Vagina (tissue), 2 donors: ENCODE results near the gene ERP27. TPM values are rescaled to one million over a fixed set of nuclear protein-coding genes. Genes with fewer than 3 reads are reported as not detected.

Source experiments
- DNase-seq, 2 donors: peaks; one replicate each; pipeline ENCODE4 v3.0.0-alpha.2; 2017; ENCODE audit errors: extremely low spot score in 2 of 2
- H3K27ac ChIP-seq: fragments of 200-600 bp; sonication (generic); one replicate; pipeline ENCODE4 v1.5.1; 2019
- H3K27me3 ChIP-seq: fragments of 200-600 bp; sonication (generic); one replicate; pipeline ENCODE4 v1.5.1; 2019
- H3K36me3 ChIP-seq, 2 donors: fragments of 200-600 bp; sonication (generic); one replicate each; pipeline ENCODE4 v1.5.1; 2017 to 2019
- H3K4me1 ChIP-seq: fragments of 200-600 bp; sonication (generic); one replicate; pipeline ENCODE4 v1.5.1; 2019
- H3K4me3 ChIP-seq, 2 donors: fragments of 200-600 bp; sonication (generic); 1 replicate in 1 of 2; 2 replicates in 1 of 2; pipeline ENCODE4 v1.5.1; 2016 to 2019
- H3K9me3 ChIP-seq: fragments of 200-600 bp; sonication (generic); one replicate; pipeline ENCODE4 v1.5.1; 2019
- POLR2A ChIP-seq, 2 donors: fragments of 450-650 bp; IDR thresholded peaks; one replicate each; pipeline ENCODE4 v1.6.1; 2017; ENCODE audit warnings: antibody characterized with exemption in 2 of 2, mild to moderate bottlenecking in 2 of 2, moderate library complexity in 2 of 2
- POLR2AphosphoS5 ChIP-seq, 2 donors: sonication (generic); formaldehyde crosslinking; IDR thresholded peaks; one replicate each; pipeline ENCODE4 v1.9.0; 2017; ENCODE audit warnings: antibody characterized with exemption in 2 of 2, mild to moderate bottlenecking in 2 of 2, low read depth in 1 of 2; ENCODE audit not compliant: insufficient read depth in 1 of 2
- intact Hi-C: fragments of 100-400 bp; cut with DNase I; formaldehyde crosslinking; loops from one replicate; pipeline ENCODE4 v1.15.1; 2023
- total RNA-seq: library from RNA; depleted of rRNA; stranded (reverse); fragments of >200 nt; gene quantifications from one replicate; pipeline ENCODE4 v1.2.3, GENCODE V29; 2016
- TF ChIP-seq, protein P1 (sequence below), 3 experiments: fragments of 450-650 bp in 2 of 3; fragments of 200-600 bp in 1 of 3; sonication (generic) in 1 of 3; IDR thresholded peaks; one replicate each; pipeline ENCODE4 v1.5.1; 2017 to 2019; ENCODE audit warnings: antibody characterized with exemption in 3 of 3, mild to moderate bottlenecking in 2 of 3, moderate library complexity in 2 of 3

ERP27 gene
- total RNA-seq, 1 donor from 2014 or later = 2.2 TPM

DNA sequence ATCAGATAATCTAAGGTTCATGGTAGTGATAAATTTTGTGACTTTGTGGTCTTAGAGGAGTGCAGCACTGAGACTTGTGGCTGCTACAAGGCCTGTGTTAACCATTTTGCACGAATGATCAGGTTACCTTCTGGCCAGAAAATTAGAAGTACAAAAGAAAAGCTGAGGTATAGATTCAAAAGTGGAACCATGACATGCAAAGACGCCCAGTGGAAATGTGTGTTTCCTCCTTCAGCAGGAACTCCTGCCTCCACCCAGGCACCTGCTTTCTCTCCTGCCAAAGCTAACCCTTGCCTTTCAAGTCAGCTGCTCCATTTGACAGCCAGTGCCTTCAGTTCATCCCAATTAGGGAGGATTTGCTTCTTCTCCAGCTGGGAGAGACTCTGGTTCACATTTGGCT is 44.7 kb upstream of the ERP27 start:
- TF ChIP-seq POLR2AphosphoS5 (IDR thresholded peaks at IDR 0.05; ENCODE audit: insufficient read depth in 1 of 2, low read depth in 1 of 2) (no peak), POLR2A (IDR thresholded peaks at IDR 0.05) (no peak)
- TF ChIP-seq, protein P1, sequence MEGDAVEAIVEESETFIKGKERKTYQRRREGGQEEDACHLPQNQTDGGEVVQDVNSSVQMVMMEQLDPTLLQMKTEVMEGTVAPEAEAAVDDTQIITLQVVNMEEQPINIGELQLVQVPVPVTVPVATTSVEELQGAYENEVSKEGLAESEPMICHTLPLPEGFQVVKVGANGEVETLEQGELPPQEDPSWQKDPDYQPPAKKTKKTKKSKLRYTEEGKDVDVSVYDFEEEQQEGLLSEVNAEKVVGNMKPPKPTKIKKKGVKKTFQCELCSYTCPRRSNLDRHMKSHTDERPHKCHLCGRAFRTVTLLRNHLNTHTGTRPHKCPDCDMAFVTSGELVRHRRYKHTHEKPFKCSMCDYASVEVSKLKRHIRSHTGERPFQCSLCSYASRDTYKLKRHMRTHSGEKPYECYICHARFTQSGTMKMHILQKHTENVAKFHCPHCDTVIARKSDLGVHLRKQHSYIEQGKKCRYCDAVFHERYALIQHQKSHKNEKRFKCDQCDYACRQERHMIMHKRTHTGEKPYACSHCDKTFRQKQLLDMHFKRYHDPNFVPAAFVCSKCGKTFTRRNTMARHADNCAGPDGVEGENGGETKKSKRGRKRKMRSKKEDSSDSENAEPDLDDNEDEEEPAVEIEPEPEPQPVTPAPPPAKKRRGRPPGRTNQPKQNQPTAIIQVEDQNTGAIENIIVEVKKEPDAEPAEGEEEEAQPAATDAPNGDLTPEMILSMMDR (IDR thresholded peaks at IDR 0.05) = no peak
- H3K4me1 ChIP-seq = no peaks in the 10 kb centered on the region
- no peak overlapping the region for H3K27ac ChIP-seq
- DNase-seq = no peak
- H3K36me3 ChIP-seq = no peaks in the 10 kb centered on the region
- intact Hi-C loops = no loop called here
- H3K4me3 ChIP-seq = no peak overlapping the region
- H3K9me3 ChIP-seq = no peaks in the 10 kb centered on the region
- H3K27me3 ChIP-seq = no peaks in the 10 kb centered on the region

DNA sequence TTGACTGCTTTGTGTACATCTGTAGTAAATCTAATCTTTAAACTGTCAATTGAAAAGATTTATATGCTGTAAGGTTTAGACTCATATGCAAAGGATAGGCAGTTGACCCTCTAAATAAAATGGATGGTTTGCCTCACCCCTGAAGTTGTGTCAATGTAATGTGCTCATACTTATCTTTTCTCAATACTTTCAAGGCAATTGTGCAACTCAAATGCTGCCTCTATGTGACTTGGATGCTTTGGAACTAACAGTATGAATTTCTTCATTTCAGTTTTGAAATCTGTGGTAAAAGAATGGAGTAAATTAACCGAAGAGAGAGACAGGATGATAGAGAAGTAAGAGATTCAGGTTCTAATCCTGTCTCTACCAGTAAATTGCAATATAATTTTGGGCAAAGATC is 44.2 kb upstream of the ERP27 start:
- no peak for TF ChIP-seq POLR2A (IDR thresholded peaks at IDR 0.05)
- TF ChIP-seq, protein P1 (IDR thresholded peaks at IDR 0.05) = no peak
- TF ChIP-seq POLR2AphosphoS5 (IDR thresholded peaks at IDR 0.05; ENCODE audit: insufficient read depth in 1 of 2, low read depth in 1 of 2) = no peak
- H3K27ac ChIP-seq = no peak overlapping the region
- intact Hi-C loops = no loop called here

DNA sequence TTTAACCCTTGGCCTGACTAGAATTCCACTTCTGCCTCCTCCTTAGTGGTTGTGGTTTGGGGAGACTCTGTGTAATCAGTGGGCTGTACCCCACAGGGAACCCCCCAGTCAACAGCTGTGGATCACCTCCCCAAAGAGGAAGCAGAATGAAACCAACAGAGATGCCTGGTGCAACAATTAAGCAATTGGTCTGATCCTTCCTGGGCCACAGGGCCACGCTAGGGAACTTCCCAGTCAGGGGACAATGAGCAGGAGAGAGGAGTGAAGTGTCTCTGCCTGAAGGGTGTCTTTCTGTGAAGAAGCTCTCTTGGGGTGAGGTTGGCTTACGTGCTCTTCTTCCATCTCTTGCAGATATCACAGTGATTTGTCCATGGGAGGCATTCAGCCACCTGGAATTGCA is 42.7 kb upstream of the ERP27 start:
- H3K4me3 ChIP-seq = no peak overlapping the region
- H3K27me3 ChIP-seq = no peaks in the 10 kb centered on the region
- no peak for DNase-seq
- no peak overlapping the region for H3K27ac ChIP-seq
- no peaks in the 10 kb centered on the region for H3K4me1 ChIP-seq
- H3K9me3 ChIP-seq = no peaks in the 10 kb centered on the region
- intact Hi-C loops = no loop called here
- H3K36me3 ChIP-seq = no peaks in the 10 kb centered on the region
- TF ChIP-seq, protein P1 (IDR thresholded peaks at IDR 0.05) = no peak

More for the DNA sequence above, 44.2 kb upstream of the ERP27 start:
- Histone ChIP-seq H3K9me3 (no peaks in the 10 kb centered on the region), H3K27me3 (no peaks in the 10 kb centered on the region), H3K4me3 (no peak overlapping the region), H3K4me1 (no peaks in the 10 kb centered on the region), H3K36me3 (no peaks in the 10 kb centered on the region)
- no peak for DNase-seq

DNA sequence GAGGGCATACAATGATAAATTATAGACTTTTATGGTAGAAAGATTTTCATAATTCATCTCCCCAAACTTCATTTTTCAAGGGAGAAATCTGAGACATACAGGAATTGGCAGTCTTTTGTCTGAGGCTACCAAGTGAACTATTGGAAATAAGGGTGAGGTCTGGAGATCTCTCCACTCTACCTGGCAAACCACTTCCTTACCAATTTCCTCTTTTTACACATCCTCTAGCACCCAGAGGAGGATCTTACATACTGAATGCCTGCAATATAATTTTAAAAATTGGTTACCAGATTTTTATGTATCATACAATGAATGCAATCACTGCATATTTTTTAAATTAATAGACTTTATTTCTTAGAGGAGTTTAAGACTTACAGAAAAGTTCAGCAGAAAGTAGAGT is 41.1 kb upstream of the ERP27 start:
- Histone ChIP-seq H3K4me1 (no peaks in the 10 kb centered on the region), H3K4me3 (no peak overlapping the region), H3K27me3 (no peaks in the 10 kb centered on the region), H3K9me3 (no peaks in the 10 kb centered on the region), H3K27ac (no peak overlapping the region), H3K36me3 (no peaks in the 10 kb centered on the region)
- TF ChIP-seq POLR2AphosphoS5 (IDR thresholded peaks at IDR 0.05; ENCODE audit: insufficient read depth in 1 of 2, low read depth in 1 of 2) (no peak), POLR2A (IDR thresholded peaks at IDR 0.05) (no peak)
- TF ChIP-seq, protein P1 (IDR thresholded peaks at IDR 0.05) = no peak
- no peak for DNase-seq
- intact Hi-C loops = no loop called here

DNA sequence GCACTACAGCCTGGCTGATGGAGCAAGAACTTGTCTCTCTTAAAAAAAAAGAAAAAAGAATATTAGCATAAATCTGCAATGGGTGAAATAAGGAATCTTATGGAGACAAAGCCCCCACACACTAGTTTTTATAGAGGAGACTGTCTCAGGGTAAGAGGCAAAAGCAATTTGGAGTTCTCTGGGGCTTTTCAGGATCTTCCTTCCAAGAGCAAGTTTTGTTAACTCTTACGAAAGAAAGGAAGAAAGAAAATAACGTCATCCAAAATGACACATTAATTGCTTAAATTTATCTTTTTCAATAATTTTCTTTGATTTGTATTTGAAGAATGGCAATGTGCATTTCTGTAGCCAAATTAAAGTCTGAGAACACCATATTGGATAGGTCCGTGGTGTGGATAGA is 38.3 kb upstream of the ERP27 start:
- intact Hi-C loops = no loop called here
- Histone ChIP-seq H3K36me3 (no peaks in the 10 kb centered on the region), H3K27me3 (no peaks in the 10 kb centered on the region), H3K9me3 (no peaks in the 10 kb centered on the region), H3K4me3 (no peak overlapping the region), H3K27ac (no peak overlapping the region), H3K4me1 (no peaks in the 10 kb centered on the region)
- TF ChIP-seq, protein P1 (IDR thresholded peaks at IDR 0.05) = no peak
- TF ChIP-seq POLR2AphosphoS5 (IDR thresholded peaks at IDR 0.05; ENCODE audit: insufficient read depth in 1 of 2, low read depth in 1 of 2) = no peak
- TF ChIP-seq POLR2A (IDR thresholded peaks at IDR 0.05) = no peak
- DNase-seq = no peak
